ENCODE data around the gene KIAA0040. TPM values are rescaled to one million over a fixed set of nuclear protein-coding genes. Genes with fewer than 3 reads are reported as not detected.
A peak's percentile ranks its signal among the peaks of the same experiment; 100 is the strongest.

Gene KIAA0040
- total and polyA plus RNA-seq, 10 of the 15 experiments (the other 5 are each of a cell fraction or from before 2014, with no cell fraction given), result 7.6 to 47.7 (median 23.5) TPM

- 23% methylated on average over 5 of the region's 6 CpGs for WGBS (ENCODE audit: insufficient coverage, insufficient replicate concordance, low lambda C conversion rate, missing lambda C conversion rate)
- no peaks in the 10 kb centered on the region for H3K79me2 ChIP-seq (ENCODE audit: control insufficient read depth, insufficient read depth, low read length)
- H3K4me1 ChIP-seq (ENCODE audit: control insufficient read depth, insufficient read depth, low read length), result peaks cover 28% of the 10 kb centered on the region
- H3K4me3 ChIP-seq, result no peak overlapping the region
- RAD21 ChIA-PET (ENCODE audit: unreplicated experiment), result interaction anchor here (1.4 to 2.0 kb wide), 4 partner anchors 9 to 104 kb away, joined by 3 to 6 read pairs (median 4); no protein-coding TSS in a partner anchor
- intact Hi-C loops (cut with micrococcal nuclease; ENCODE audit: unreplicated experiment), result no loop called here
- POLR2A ChIA-PET, result interaction anchor here (1.0 kb wide), 1 partner anchor 9 kb away, joined by 3 read pairs; no protein-coding TSS in a partner anchor
- in situ Hi-C loops (cut with MboI), result no loop called here
- no peaks in the 10 kb centered on the region for H4K20me1 ChIP-seq (ENCODE audit: control insufficient read depth, insufficient read depth)
- H3K27ac ChIP-seq (ENCODE audit: control insufficient read depth, insufficient read depth), result no peak overlapping the region
- H3K27me3 ChIP-seq (replicated peaks in 1 of 2; ENCODE audit: control insufficient read depth in 2 of 2, insufficient read depth in 2 of 2, low read length in 1 of 2), result no peaks in the 10 kb centered on the region
- no peak overlapping the region for H3K9ac ChIP-seq (ENCODE audit: control insufficient read depth, insufficient read depth, low read length)
- ATAC-seq, result peak; percentile 62
- no peak overlapping the region; the same call in 1 of the 2 replicates for H2AFZ ChIP-seq (ENCODE audit: control insufficient read depth, low read depth, low read length)
- FAIRE-seq, result no peak
- TF ChIP-seq MEF2B (IDR thresholded peaks at IDR 0.05; ENCODE audit: partially characterized antibody, poor library complexity, severe bottlenecking) (peak; percentile 32), EED (IDR thresholded peaks at IDR 0.05; ENCODE audit: low read depth) (peak; percentile 41; the same call in 1 of the 2 replicates), RUNX3 (IDR thresholded peaks at IDR 0.05; ENCODE audit: low read length) (peak; percentile 93), MEF2A (IDR thresholded peaks at IDR 0.05; ENCODE audit: insufficient read depth, low read depth, low read length) (peak; percentile 69), SIN3A (IDR thresholded peaks at IDR 0.05; ENCODE audit: low read depth, low read length) (no peak), E2F4 (IDR thresholded peaks at IDR 0.05; ENCODE audit: low read depth, low read length) (no peak), CBFB (IDR thresholded peaks at IDR 0.05; ENCODE audit: low read depth) (peak; percentile 58; the same call in 1 of the 2 replicates), NFIC (IDR thresholded peaks at IDR 0.05; ENCODE audit: low read depth, low read length) (peak; percentile 78), ATF7 (IDR thresholded peaks at IDR 0.05; ENCODE audit: low read depth) (peak; percentile 64), CREM (IDR thresholded peaks at IDR 0.05; ENCODE audit: low read depth) (peak; percentile 61; the same call in 1 of the 2 replicates), IRF4 (IDR thresholded peaks at IDR 0.05; ENCODE audit: low read depth, low read length) (0 out of 2 replicates have a peak, but pooled peaks have one; percentile 27), TCF7 (IDR thresholded peaks at IDR 0.05; ENCODE audit: borderline replicate concordance) (no peak), ATF2 (IDR thresholded peaks at IDR 0.05; ENCODE audit: low read length) (peak; percentile 65; the same call in 1 of the 2 replicates), POLR2A (IDR thresholded peaks at IDR 0.05; ENCODE audit: low read depth, low read length) (no peak), BCL11A (IDR thresholded peaks at IDR 0.05; ENCODE audit: low read depth, low read length) (0 out of 2 replicates have a peak, but pooled peaks have one; percentile 20), JUNB (IDR thresholded peaks at IDR 0.05) (peak; percentile 57), TCF12 (IDR thresholded peaks at IDR 0.05; ENCODE audit: low read depth, low read length) (peak; percentile 74; the same call in 1 of the 2 replicates), CREB1 (IDR thresholded peaks at IDR 0.05; ENCODE audit: low read depth) (0 out of 2 replicates have a peak, but pooled peaks have one; percentile 5)
- DNase-seq (ENCODE audit: low read depth, low spot score), result no peak
- H3K36me3 ChIP-seq (ENCODE audit: control insufficient read depth in 2 of 2, insufficient read depth in 2 of 2, low read length in 1 of 2), result no peaks in the 10 kb centered on the region
- SMC1A ChIA-PET (ENCODE audit: uncharacterized antibody, unreplicated experiment), result interaction anchor here (1.0 to 2.5 kb wide), 4 partner anchors 9 to 185 kb away, joined by 3 to 13 read pairs (median 6); no protein-coding TSS in a partner anchor
- CTCF ChIA-PET, result interaction anchor here (0.7 to 10.9 kb wide), 6 partner anchors 9 to 185 kb away, joined by 3 to 135 read pairs (median 6); no protein-coding TSS in a partner anchor
- H3K4me2 ChIP-seq (ENCODE audit: control insufficient read depth, insufficient read depth), result no peak overlapping the region
- no peaks in the 10 kb centered on the region for H3K9me3 ChIP-seq (replicated peaks; ENCODE audit: control insufficient read depth, insufficient read depth, low read length)
- no TSS peak for BruUV-seq (replicated peaks)
Observed at GRCh38 chr1:175133673-175134435, 58.7 kb downstream of the KIAA0040 start.
